Activated CD4-positive, alpha-beta T cell treated with anti-CD3 and anti-CD28 coated beads for 36 hours (primary cell): ENCODE data around the gene USP13. TPM values are rescaled to one million over a fixed set of nuclear protein-coding genes. Genes with fewer than 3 reads are reported as not detected.

ENCODE experiments used
- ATAC-seq: fragments of 200-7000 bp; cut with Tn5 transposase; one replicate; pipeline ENCODE4 v1.10.0; 2021; ENCODE audit warnings: mild to moderate bottlenecking, moderate library complexity
- CTCF ChIA-PET: fragments of 350-600 bp; sonication (Branson Sonifier 250); formaldehyde crosslinking; loops from one replicate; lab custom pipeline; 2021; ENCODE audit warnings: antibody characterized with exemption; lab: Charles Lee
- POLR2A ChIA-PET: fragments of 350-600 bp; sonication (Branson Sonifier 250); formaldehyde crosslinking; loops from one replicate; lab custom pipeline; 2021; ENCODE audit warnings: antibody characterized with exemption, inconsistent platforms; lab: Charles Lee
- DNase-seq: peaks from one replicate; pipeline ENCODE4 v3.0.0-alpha.2; 2020
- H3K27ac Mint-ChIP-seq: one replicate; pipeline ENCODE4 v1.8.0; 2021; ENCODE audit warnings: mixed read lengths
- H3K27me3 Mint-ChIP-seq: one replicate; pipeline ENCODE4 v1.8.0; 2021; ENCODE audit warnings: mixed read lengths
- H3K36me3 Mint-ChIP-seq: one replicate; pipeline ENCODE4 v1.8.0; 2021; ENCODE audit warnings: low read depth, mixed read lengths
- H3K4me1 Mint-ChIP-seq: one replicate; pipeline ENCODE4 v1.8.0; 2021; ENCODE audit warnings: mixed read lengths
- H3K4me3 Mint-ChIP-seq: one replicate; pipeline ENCODE4 v1.8.0; 2021; ENCODE audit warnings: mild to moderate bottlenecking, moderate library complexity, mixed read lengths
- H3K9me3 Mint-ChIP-seq: one replicate; pipeline ENCODE4 v1.8.0; 2021; ENCODE audit warnings: low read depth, mixed read lengths
- intact Hi-C, 2 experiments: fragments of 100-400 bp; cut with DNase I in 1 of 2; cut with micrococcal nuclease in 1 of 2; formaldehyde crosslinking; loops; one replicate each; pipeline versions ENCODE4 v1.14.2 to v1.15.1; 2022 to 2024; cut with DNase I, micrococcal nuclease
- total RNA-seq, 2 experiments: library from RNA; stranded (reverse); gene quantifications; one replicate each; pipeline ENCODE4 v1.2.3, GENCODE V29; 2021

Gene USP13, protein sequence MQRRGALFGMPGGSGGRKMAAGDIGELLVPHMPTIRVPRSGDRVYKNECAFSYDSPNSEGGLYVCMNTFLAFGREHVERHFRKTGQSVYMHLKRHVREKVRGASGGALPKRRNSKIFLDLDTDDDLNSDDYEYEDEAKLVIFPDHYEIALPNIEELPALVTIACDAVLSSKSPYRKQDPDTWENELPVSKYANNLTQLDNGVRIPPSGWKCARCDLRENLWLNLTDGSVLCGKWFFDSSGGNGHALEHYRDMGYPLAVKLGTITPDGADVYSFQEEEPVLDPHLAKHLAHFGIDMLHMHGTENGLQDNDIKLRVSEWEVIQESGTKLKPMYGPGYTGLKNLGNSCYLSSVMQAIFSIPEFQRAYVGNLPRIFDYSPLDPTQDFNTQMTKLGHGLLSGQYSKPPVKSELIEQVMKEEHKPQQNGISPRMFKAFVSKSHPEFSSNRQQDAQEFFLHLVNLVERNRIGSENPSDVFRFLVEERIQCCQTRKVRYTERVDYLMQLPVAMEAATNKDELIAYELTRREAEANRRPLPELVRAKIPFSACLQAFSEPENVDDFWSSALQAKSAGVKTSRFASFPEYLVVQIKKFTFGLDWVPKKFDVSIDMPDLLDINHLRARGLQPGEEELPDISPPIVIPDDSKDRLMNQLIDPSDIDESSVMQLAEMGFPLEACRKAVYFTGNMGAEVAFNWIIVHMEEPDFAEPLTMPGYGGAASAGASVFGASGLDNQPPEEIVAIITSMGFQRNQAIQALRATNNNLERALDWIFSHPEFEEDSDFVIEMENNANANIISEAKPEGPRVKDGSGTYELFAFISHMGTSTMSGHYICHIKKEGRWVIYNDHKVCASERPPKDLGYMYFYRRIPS
- total RNA-seq, result 10 to 100 TPM; 11.2 to 11.6 TPM

DNA sequence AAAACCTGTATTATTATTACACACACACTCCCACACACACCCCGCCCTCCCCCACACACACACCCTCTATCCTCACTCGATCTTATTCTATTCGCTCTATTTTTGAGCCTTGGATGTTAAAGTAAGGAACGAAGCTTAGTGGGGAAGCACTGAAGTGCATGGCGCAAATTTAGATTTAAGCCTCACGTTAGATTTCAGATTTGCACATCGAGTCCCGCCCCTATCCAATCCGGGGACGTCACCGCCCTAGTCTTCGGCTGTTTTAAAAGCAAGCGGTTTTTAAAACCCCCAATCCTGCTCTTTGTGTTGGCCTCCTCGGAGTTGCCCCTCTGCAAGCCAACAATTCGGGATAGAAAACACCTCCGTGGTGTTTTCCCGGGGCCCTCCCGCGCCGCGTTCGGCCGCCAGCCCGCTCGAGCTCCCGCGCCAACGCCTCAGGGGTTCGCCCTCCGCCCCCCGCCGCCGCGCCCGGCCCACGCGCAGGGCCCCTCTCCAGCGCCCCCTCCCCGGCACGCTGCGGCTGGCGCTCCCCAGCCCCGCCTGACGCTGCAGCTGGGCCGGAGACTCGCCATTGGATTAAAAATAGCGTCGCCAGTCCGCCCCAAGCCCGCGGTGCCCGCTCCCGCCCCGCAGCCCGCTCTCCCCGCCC is at the start of gene USP13:
Gene USP13, plus strand, starts transcription at position 594 of the 649 bp plus-strand sequence. CDS start 186 bp downstream, outside the sequence.
- peak; percentile 74 for DNase-seq
- ATAC-seq, result peak; percentile 64
- CTCF ChIA-PET, result interaction anchor here (0.6 to 0.9 kb wide), 3 partner anchors 9 to 569 kb away, joined by 4 read pairs; no protein-coding TSS in a partner anchor
- intact Hi-C loops, result loop anchor here (1.0 to 5.0 kb wide), 7 partner anchors 43 to 1260 kb away; partner anchors contain the start of genes ACTL6A (in 1 of the 2), FXR1 (in 1 of the 2), GNB4 (in 1 of the 2) and MRPL47 (in 1 of the 2)
- no peaks in the 10 kb centered on the region for H3K9me3 Mint-ChIP-seq
- peak within 1 kb of the TSS; percentile 81 for H3K4me3 Mint-ChIP-seq
- POLR2A ChIA-PET, result interaction anchor here (1.0 kb wide), 1 partner anchor 44 kb away, joined by 3 read pairs; no protein-coding TSS in a partner anchor
- peaks cover 10% of the 10 kb centered on the region for H3K36me3 Mint-ChIP-seq
- H3K27me3 Mint-ChIP-seq, result peaks cover 7% of the 10 kb centered on the region
- peaks cover 22% of the 10 kb centered on the region for H3K4me1 Mint-ChIP-seq
- H3K27ac Mint-ChIP-seq, result peak within 1 kb of the TSS; percentile 82

DNA sequence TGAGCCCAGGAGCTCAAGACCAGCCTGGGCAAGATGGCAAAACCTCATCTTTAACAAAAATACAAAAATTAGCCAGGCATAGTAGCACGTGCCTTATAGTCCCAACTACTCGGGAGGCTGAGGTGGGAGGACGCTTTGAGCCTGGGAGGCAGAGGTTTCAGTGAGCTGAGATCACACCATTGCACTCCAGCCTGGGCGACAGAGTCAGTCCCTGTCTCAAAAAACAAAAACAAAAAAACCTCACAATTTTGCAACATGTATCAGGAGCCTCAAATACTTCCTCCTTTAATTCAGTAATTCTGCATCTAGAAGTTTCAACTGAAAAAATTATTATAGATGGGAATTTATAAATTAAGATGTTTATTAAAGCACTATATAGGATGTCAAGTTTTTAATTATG is 49.5 kb upstream of the USP13 start:
- intact Hi-C loops, result loop anchor here (5.0 kb wide), 2 partner anchors 456 to 586 kb away; partner anchors contain the start of gene PIK3CA (in 1 of the 2)

DNA sequence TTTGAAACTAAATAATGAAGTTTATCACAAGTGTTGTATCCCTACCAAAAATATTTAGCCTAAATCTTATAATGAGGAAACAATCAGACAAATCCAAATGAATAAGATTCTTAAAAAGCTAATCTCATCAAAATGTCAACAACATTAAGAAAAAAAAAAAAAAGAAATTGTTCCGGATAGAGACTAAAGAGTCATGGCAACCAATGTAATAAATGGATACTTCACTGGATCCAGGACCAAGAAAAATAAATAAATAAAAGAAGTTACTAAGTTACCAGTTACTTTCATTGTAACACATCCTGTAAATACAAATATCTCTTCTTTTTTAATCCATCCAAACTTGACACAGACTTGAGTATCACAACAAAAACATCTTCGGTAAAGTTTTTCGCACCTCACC is 49.0 kb upstream of the USP13 start:
- POLR2A ChIA-PET, result interaction anchor here (0.6 kb wide), 1 partner anchor 173 kb away, joined by 6 read pairs; no protein-coding TSS in a partner anchor

More for the DNA sequence above, 49.5 kb upstream of the USP13 start:
- Mint-ChIP-seq H3K9me3 (no peaks in the 10 kb centered on the region), H3K36me3 (peaks cover 26% of the 10 kb centered on the region), H3K4me3 (peak overlapping the region; percentile 92), H3K27me3 (no peaks in the 10 kb centered on the region), H3K4me1 (peaks cover 28% of the 10 kb centered on the region), H3K27ac (peak overlapping the region; percentile 37)
- ChIA-PET CTCF (interaction anchor here (1.0 kb wide), 1 partner anchor 9 kb away, joined by 3 read pairs; no protein-coding TSS in a partner anchor), POLR2A (interaction anchor here (0.6 kb wide), 2 partner anchors 14 to 172 kb away, joined by 3 to 6 read pairs; no protein-coding TSS in a partner anchor)
- ATAC-seq, result no peak
- no peak for DNase-seq

DNA sequence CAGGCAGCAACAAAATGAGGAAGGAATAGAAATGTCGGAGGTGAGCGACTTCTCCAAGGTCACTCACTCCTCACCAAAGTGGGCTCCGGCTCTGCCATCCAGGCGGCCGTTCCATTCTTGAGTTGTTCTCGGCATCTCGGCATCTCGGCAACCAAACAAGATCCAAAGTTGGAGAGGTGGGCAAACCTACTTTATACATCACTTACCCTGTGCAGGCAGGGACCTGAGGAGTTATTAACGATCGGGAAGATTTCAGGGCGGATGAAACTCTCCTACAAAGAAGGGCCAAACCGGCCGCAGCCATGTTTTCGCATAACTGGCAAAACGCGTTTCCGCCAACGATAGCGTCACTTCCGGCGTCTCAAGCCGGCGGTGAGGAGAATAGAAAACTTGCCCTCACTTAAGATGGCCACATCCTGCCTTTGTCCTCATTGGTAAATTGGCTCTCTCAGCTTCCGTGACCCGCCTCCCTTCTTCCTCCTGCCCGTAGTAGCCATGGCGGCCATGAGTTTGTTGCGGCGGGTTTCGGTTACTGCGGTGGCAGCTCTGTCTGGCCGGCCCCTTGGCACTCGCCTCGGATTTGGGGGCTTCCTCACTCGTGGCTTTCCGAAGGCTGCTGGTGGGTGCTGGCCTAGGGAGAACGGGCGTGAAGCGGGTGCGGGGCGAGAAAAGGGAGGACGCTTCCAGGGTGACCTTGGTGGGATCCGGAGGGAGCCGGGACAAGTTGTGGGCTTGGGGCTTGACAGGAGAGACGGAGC is 48.3 kb upstream of the USP13 start, which contains the start of the genes MRPL47 and NDUFB5:
Gene MRPL47, minus strand, starts transcription at position 318 of the 758 bp plus-strand sequence. Its CDS starts 14 bp downstream, at position 304.
Gene NDUFB5, plus strand, starts transcription at position 474 of the 758 bp plus-strand sequence. Its CDS starts 22 bp downstream, at position 496.
- H3K27ac Mint-ChIP-seq, result peak within 1 kb of the TSS; percentile 100
- H3K4me1 Mint-ChIP-seq, result peaks cover 37% of the 10 kb centered on the region
- H3K4me3 Mint-ChIP-seq, result peak within 1 kb of the TSS; percentile 92
- no peaks in the 10 kb centered on the region for H3K9me3 Mint-ChIP-seq
- intact Hi-C loops, result loop anchor here (1.0 to 5.0 kb wide), 9 partner anchors 42 to 1385 kb away; partner anchors contain the start of genes ACTL6A (in 2 of the 2), MFN1 (in 2 of the 2), DNAJC19 (in 1 of the 2) and FXR1 (in 1 of the 2)
- ChIA-PET CTCF (interaction anchor here (0.7 to 1.1 kb wide), 3 partner anchors 11 to 257 kb away, joined by 3 to 4 read pairs (median 3); partner anchors contain the start of genes ACTL6A and MFN1), POLR2A (interaction anchor here (1.0 to 1.2 kb wide), 2 partner anchors 39 to 41 kb away, joined by 3 to 10 read pairs; partner anchors contain the start of gene ACTL6A)
- DNase-seq (peak; percentile 95), ATAC-seq (peak; percentile 92)
- H3K27me3 Mint-ChIP-seq, result no peaks in the 10 kb centered on the region
- H3K36me3 Mint-ChIP-seq, result peaks cover 24% of the 10 kb centered on the region

More for the DNA sequence above, 49.0 kb upstream of the USP13 start:
- Mint-ChIP-seq H3K27ac (peak overlapping the region; percentile 100), H3K4me1 (peaks cover 31% of the 10 kb centered on the region), H3K27me3 (no peaks in the 10 kb centered on the region), H3K4me3 (peak overlapping the region; percentile 92), H3K36me3 (peaks cover 22% of the 10 kb centered on the region), H3K9me3 (no peaks in the 10 kb centered on the region)
- no peak for DNase-seq
- no peak for ATAC-seq
- intact Hi-C loops, result loop anchor here (1.0 to 5.0 kb wide), 9 partner anchors 42 to 1385 kb away; partner anchors contain the start of genes ACTL6A (in 2 of the 2), MFN1 (in 2 of the 2), DNAJC19 (in 1 of the 2) and FXR1 (in 1 of the 2)
- CTCF ChIA-PET, result interaction anchor here (1.0 kb wide), 1 partner anchor 10 kb away, joined by 3 read pairs; no protein-coding TSS in a partner anchor

DNA sequence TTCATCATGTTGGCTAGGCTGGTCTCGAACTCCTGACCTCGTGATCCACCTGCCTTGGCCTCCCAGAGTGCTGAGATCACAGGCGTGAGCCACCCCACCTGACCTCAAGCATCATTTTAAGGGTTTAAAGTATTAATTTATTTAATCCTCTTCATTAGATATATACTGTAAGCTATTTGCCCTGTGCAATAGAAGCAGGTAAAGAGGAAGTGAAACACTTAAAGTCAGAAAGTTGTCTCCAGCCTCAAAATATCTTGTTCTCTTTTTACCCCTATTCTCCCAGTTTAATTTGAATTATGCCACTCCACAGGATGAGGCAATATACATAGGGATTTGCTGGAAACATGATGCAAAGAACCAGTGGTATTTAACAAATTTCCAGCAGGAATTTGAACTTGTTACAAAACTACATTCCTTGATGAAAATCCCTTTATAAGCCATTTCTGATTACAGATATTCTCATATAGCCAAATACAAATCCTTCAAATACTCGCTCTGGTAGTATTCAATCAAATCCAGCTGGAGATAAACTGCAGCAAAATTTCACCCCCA is 46.2 kb upstream of the USP13 start:
- H3K9me3 Mint-ChIP-seq, result no peaks in the 10 kb centered on the region
- peaks cover 20% of the 10 kb centered on the region for H3K36me3 Mint-ChIP-seq
- H3K27ac Mint-ChIP-seq, result peak overlapping the region; percentile 76
- no peak for DNase-seq
- peaks cover 47% of the 10 kb centered on the region for H3K4me1 Mint-ChIP-seq
- ChIA-PET CTCF (interaction anchor here (0.9 to 1.2 kb wide), 3 partner anchors 10 to 44 kb away, joined by 4 to 5 read pairs (median 4); partner anchors contain the start of gene ACTL6A), POLR2A (no interaction called here)
- peak overlapping the region; percentile 38 for H3K4me3 Mint-ChIP-seq
- ATAC-seq, result no peak
- intact Hi-C loops, result no loop called here
- H3K27me3 Mint-ChIP-seq, result no peaks in the 10 kb centered on the region

DNA sequence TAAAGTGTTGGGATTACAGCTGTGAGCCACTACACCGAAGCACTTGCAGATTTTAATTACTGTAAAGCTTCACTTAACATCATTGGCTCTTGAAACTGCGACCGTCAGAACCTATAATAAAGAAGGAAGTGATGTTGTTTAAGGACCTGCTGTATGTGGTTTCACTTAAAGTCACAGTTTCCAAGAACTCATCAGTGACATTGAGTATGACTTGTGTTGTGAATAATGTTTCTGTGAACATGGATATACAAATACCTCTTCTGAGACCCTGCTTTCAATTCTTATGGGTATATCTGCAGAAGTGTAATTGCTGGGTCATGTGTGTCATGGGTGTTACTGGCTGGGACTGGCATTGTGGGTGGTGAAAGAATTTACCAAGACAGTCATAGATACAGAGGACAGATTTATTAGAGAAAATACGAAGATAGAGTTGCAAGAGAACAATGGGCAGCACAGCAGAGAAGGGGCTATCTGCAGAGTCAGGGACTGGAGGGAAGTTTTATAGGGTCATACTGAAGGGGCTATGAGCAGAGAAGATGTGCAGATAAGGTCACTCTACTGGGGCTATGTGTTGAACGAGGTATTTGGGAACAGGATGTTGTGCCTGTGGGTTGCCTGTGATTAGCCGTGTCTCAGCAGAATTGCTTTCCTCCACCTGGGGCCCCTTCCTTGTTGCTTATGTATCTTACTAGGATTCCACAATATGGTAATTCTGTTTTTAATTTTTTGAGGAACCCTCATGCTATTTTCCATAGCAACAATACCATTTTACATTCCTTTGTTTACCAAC is 43.7 kb upstream of the USP13 start:
- intact Hi-C loops, result loop anchor here in 1 of 2 experiments (1.0 kb wide), 4 partner anchors 43 to 993 kb away; partner anchors contain the start of genes MFN1 and TTC14
- ATAC-seq (peak; percentile 73), DNase-seq (peak; percentile 45)
- ChIA-PET POLR2A (interaction anchor here (0.6 kb wide), 2 partner anchors 44 to 47 kb away, joined by 3 read pairs; partner anchors contain the start of genes ACTL6A and USP13), CTCF (interaction anchor here (1.4 kb wide), 2 partner anchors 41 to 44 kb away, joined by 3 to 5 read pairs; no protein-coding TSS in a partner anchor)
- Mint-ChIP-seq H3K27me3 (no peaks in the 10 kb centered on the region), H3K36me3 (peaks cover 19% of the 10 kb centered on the region), H3K4me1 (peaks cover 42% of the 10 kb centered on the region), H3K4me3 (peak overlapping the region; percentile 39), H3K9me3 (no peaks in the 10 kb centered on the region), H3K27ac (peak overlapping the region; percentile 93)

DNA sequence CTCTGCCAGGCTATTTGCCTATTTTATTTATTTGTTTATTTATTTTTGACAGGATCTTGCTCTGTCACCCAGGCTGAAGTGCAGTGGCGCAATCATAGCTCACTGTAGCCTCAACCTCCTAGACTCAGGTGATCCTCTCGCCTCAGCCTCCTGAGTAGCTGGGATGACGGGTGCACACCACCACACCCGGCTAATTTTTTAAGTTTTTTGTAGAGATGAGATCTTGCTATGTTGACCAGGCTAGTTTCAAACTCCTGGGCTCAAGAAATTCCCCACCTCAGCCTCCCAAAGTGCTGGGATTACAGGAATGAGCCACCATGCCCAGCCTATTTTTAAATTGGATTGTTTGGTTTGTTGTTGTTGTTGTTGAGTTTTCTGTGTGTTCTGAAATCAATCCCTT is 42.8 kb upstream of the USP13 start:
- no peaks in the 10 kb centered on the region for H3K9me3 Mint-ChIP-seq
- H3K27me3 Mint-ChIP-seq, result no peaks in the 10 kb centered on the region
- H3K4me1 Mint-ChIP-seq, result peaks cover 40% of the 10 kb centered on the region
- DNase-seq, result no peak
- no peak for ATAC-seq
- H3K4me3 Mint-ChIP-seq, result no peak overlapping the region
- intact Hi-C loops, result no loop called here
- POLR2A ChIA-PET, result interaction anchor here (0.7 kb wide), 1 partner anchor 39 kb away, joined by 5 read pairs; no protein-coding TSS in a partner anchor
- CTCF ChIA-PET, result no interaction called here
- H3K27ac Mint-ChIP-seq, result peak overlapping the region; percentile 51
- peaks cover 17% of the 10 kb centered on the region for H3K36me3 Mint-ChIP-seq

DNA sequence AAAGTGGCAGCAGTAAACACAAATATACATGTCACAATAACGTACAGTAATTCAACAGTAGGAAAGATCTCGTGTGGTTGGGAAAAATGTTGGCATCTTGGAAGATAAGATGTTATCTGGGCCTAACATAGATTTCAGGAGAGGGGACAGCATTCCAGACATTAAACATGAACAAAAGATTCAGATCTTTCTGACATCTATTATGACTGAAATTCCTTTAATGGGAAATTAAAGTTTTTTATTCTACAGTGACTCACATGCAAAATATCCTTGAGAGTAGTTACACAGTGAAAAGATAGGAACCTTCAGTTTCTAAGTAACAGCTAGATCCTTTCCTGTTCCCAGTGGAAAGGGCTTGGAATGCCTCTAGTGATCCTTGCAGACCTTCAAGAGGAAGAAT is 39.0 kb upstream of the USP13 start:
- no peak for DNase-seq
- CTCF ChIA-PET, result interaction anchor here (1.4 kb wide), 1 partner anchor 36 kb away, joined by 4 read pairs; no protein-coding TSS in a partner anchor
- POLR2A ChIA-PET, result no interaction called here

More for the DNA sequence above, 39.0 kb upstream of the USP13 start:
- H3K36me3 Mint-ChIP-seq, result peaks cover 20% of the 10 kb centered on the region
- no peak overlapping the region for H3K4me3 Mint-ChIP-seq
- intact Hi-C loops, result no loop called here
- H3K9me3 Mint-ChIP-seq, result no peaks in the 10 kb centered on the region
- H3K27ac Mint-ChIP-seq, result no peak overlapping the region
- H3K27me3 Mint-ChIP-seq, result no peaks in the 10 kb centered on the region
- no peak for ATAC-seq
- peaks cover 19% of the 10 kb centered on the region for H3K4me1 Mint-ChIP-seq
